Measurements from ENCODE around the gene BNC2.

Gene BNC2

GRCh38 chr9:16688814-16689213, 181.7 kb downstream of the BNC2 start:
- no peak for TF ChIP-seq CTCF (IDR thresholded peaks at IDR 0.05; ENCODE audit: low read depth, low read length)

GRCh38 chr9:16687678-16688369, 182.6 kb downstream of the BNC2 start:
- no peak overlapping the region for H3K4me3 ChIP-seq (ENCODE audit: low read depth, low read length)

More at GRCh38 chr9:16688814-16689213, 181.7 kb downstream of the BNC2 start:
- H3K4me3 ChIP-seq (ENCODE audit: low read depth, low read length) = no peak overlapping the region

GRCh38 chr9:16683326-16683725, 187.1 kb downstream of the BNC2 start:
- H3K4me3 ChIP-seq (ENCODE audit: low read depth, low read length) = no peak overlapping the region
- TF ChIP-seq CTCF (IDR thresholded peaks at IDR 0.05; ENCODE audit: low read depth, low read length) = no peak

More at GRCh38 chr9:16687678-16688369, 182.6 kb downstream of the BNC2 start:
- no peak for TF ChIP-seq CTCF (IDR thresholded peaks at IDR 0.05; ENCODE audit: low read depth, low read length)

- no peak overlapping the region for H3K4me3 ChIP-seq (ENCODE audit: low read depth, low read length)
- no peak for TF ChIP-seq CTCF (IDR thresholded peaks at IDR 0.05; ENCODE audit: low read depth, low read length)
Observed at GRCh38 chr9:16682273-16682672, 188.2 kb downstream of the BNC2 start.

GRCh38 chr9:16681652-16681987, 188.8 kb downstream of the BNC2 start:
- no peak overlapping the region for H3K4me3 ChIP-seq (ENCODE audit: low read depth, low read length)
- no peak for TF ChIP-seq CTCF (IDR thresholded peaks at IDR 0.05; ENCODE audit: low read depth, low read length)

- H3K4me3 ChIP-seq (ENCODE audit: low read depth, low read length) = 0 out of 2 replicates have a peak overlapping the region, but pooled peaks have one; percentile 3
- TF ChIP-seq CTCF (IDR thresholded peaks at IDR 0.05; ENCODE audit: low read depth, low read length) = no peak
Observed at GRCh38 chr9:16680975-16681651, 189.4 kb downstream of the BNC2 start.

GRCh38 chr9:16680541-16680940, 189.9 kb downstream of the BNC2 start:
- no peak for TF ChIP-seq CTCF (IDR thresholded peaks at IDR 0.05; ENCODE audit: low read depth, low read length)

More at GRCh38 chr9:16680541-16680940, 189.9 kb downstream of the BNC2 start:
- H3K4me3 ChIP-seq (ENCODE audit: low read depth, low read length) = no peak overlapping the region
